GM12891 (cell line): ENCODE results near the gene CERS6.

Source experiments
- POLR2A ChIP-seq: IDR thresholded peaks from 2 replicates; pipeline ENCODE4 v1.6.1; 2011; ENCODE audit warnings: low read depth, low read length, control low read depth
- TAF1 ChIP-seq: IDR thresholded peaks from 2 replicates; pipeline ENCODE4 v1.6.1; 2011; ENCODE audit warnings: low read depth, low read length, control low read depth

GRCh38 chr2:168670478-168670877, 214.4 kb downstream of the CERS6 start:
- TF ChIP-seq TAF1 (no peak), POLR2A (no peak)
